Renal cortex interstitium (tissue), 11 donors: ENCODE results near the gene CSRNP3. TPM values are rescaled to one million over a fixed set of nuclear protein-coding genes. Genes with fewer than 3 reads are reported as not detected.
"Not testable (repeated sequence)": the region's sequence is repeated elsewhere in the genome, so short reads cannot be mapped to it uniquely, and the experiment has no call there.

Experiments
- DNase-seq, 11 donors: peaks; one replicate each; pipeline ENCODE4 v3.0.0-alpha.2; 2013; ENCODE audit warnings: low read depth in 9 of 11, low spot score in 4 of 11; ENCODE audit errors: extremely low read depth in 1 of 11
- polyA plus RNA-seq, 3 donors: library from polyadenylated mRNA; unstranded; fragments of 120-200 nt; gene quantifications; one replicate each; pipeline ENCODE4 v1.2.1, GENCODE V29; 2013; ENCODE audit not compliant: insufficient read length in 3 of 3

Gene CSRNP3
- polyA plus RNA-seq, 3 donors, result 9.5 to 10.5 (median 9.9) TPM

- DNase-seq, result peak in 2 of 11 donors; percentile 23
Observed at GRCh38 chr2:165572151-165572550, 102.7 kb downstream of the CSRNP3 start.

- DNase-seq, result peak; percentile 57 to 87 (median 71)
Observed at GRCh38 chr2:165573534-165574461, 104.3 kb downstream of the CSRNP3 start.

GRCh38 chr2:165575044-165575615 is 105.6 kb downstream of the CSRNP3 start:
- DNase-seq, result no peak

GRCh38 chr2:165576409-165577154 is 107.1 kb downstream of the CSRNP3 start:
- no peak for DNase-seq

GRCh38 chr2:165582409-165582808 is 112.9 kb downstream of the CSRNP3 start:
- no peak for DNase-seq

GRCh38 chr2:165582863-165583506 is 113.5 kb downstream of the CSRNP3 start:
- DNase-seq, result no peak

- no peak for DNase-seq
Observed at GRCh38 chr2:165584126-165584654, 114.7 kb downstream of the CSRNP3 start.

GRCh38 chr2:165586019-165586418 is 116.5 kb downstream of the CSRNP3 start:
- no peak for DNase-seq

- no peak for DNase-seq
Observed at GRCh38 chr2:165587335-165587938, 117.9 kb downstream of the CSRNP3 start.

- DNase-seq, result not testable (repeated sequence)
Observed at GRCh38 chr2:165590999-165591398, 121.5 kb downstream of the CSRNP3 start.

GRCh38 chr2:165593081-165593480 is 123.6 kb downstream of the CSRNP3 start:
- DNase-seq, result no peak

- DNase-seq, result no peak
Observed at GRCh38 chr2:165594231-165594934, 124.9 kb downstream of the CSRNP3 start.

GRCh38 chr2:165594935-165595255 is 125.4 kb downstream of the CSRNP3 start:
- DNase-seq, result no peak

GRCh38 chr2:165596788-165597187 is 127.3 kb downstream of the CSRNP3 start:
- DNase-seq, result no peak

GRCh38 chr2:165601065-165601830 is 131.8 kb downstream of the CSRNP3 start:
- DNase-seq, result no peak

GRCh38 chr2:165601928-165602521 is 132.5 kb downstream of the CSRNP3 start:
- DNase-seq, result no peak

GRCh38 chr2:165609672-165610071 is 140.2 kb downstream of the CSRNP3 start:
- DNase-seq, result no peak
